GM23338 (cell line): ENCODE data around the gene AFF3. TPM values are rescaled to one million over a fixed set of nuclear protein-coding genes. Genes with fewer than 3 reads are reported as not detected.

Source experiments
- ATAC-seq: fragments of 200-7000 bp; cut with Tn5 transposase; 3 replicates; pipeline ENCODE4 v1.9.1; 2020
- DNase-seq: peaks from one replicate; pipeline ENCODE4 v3.0.0-alpha.2; 2015; ENCODE audit warnings: low spot score
- H2AFZ ChIP-seq: fragments of 200-600 bp; sonication (generic); 2 replicates; pipeline ENCODE4 v1.8.0; 2016; ENCODE audit warnings: antibody characterized with exemption, mild to moderate bottlenecking, moderate library complexity
- H3F3A ChIP-seq: fragments of 200-600 bp; sonication (generic); replicated peaks from 2 replicates; pipeline ENCODE4 v1.8.0; 2017; ENCODE audit warnings: antibody characterized with exemption, mixed run types, low read depth
- H3K27ac ChIP-seq: fragments of 200-600 bp; sonication (generic); 2 replicates; pipeline ENCODE4 v1.6.1; 2016; ENCODE audit warnings: low read depth
- H3K27me3 ChIP-seq: fragments of 200-600 bp; sonication (generic); 2 replicates; pipeline ENCODE4 v1.8.0; 2016; ENCODE audit warnings: mild to moderate bottlenecking, mixed run types, moderate library complexity; ENCODE audit not compliant: insufficient read depth
- H3K36me3 ChIP-seq: fragments of 200-600 bp; sonication (generic); 2 replicates; pipeline ENCODE4 v1.8.0; 2016; ENCODE audit warnings: mild to moderate bottlenecking; ENCODE audit not compliant: insufficient read depth
- H3K4me1 ChIP-seq: fragments of 200-600 bp; sonication (generic); 2 replicates; pipeline ENCODE4 v1.8.0; 2016; ENCODE audit warnings: mild to moderate bottlenecking, moderate library complexity; ENCODE audit not compliant: insufficient read depth
- H3K4me2 ChIP-seq: fragments of 200-600 bp; sonication (generic); 2 replicates; pipeline ENCODE4 v1.7.1; 2017; ENCODE audit warnings: mixed run types
- H3K4me3 ChIP-seq: fragments of 200-600 bp; sonication (generic); 2 replicates; pipeline ENCODE4 v1.6.1; 2016; ENCODE audit warnings: mixed run types
- H3K79me2 ChIP-seq: fragments of 200-600 bp; sonication (generic); replicated peaks from 2 replicates; pipeline ENCODE4 v1.8.0; 2017; ENCODE audit warnings: mild to moderate bottlenecking; ENCODE audit not compliant: insufficient read depth
- H3K9me2 ChIP-seq: fragments of 200-600 bp; sonication (generic); 2 replicates; pipeline ENCODE4 v1.8.0; 2017; ENCODE audit not compliant: insufficient read depth
- H4K20me1 ChIP-seq: fragments of 200-600 bp; sonication (generic); replicated peaks from 2 replicates; pipeline ENCODE4 v1.8.0; 2017; ENCODE audit warnings: mild to moderate bottlenecking; ENCODE audit not compliant: insufficient read depth
- H3K27ac Mint-ChIP-seq: 2 replicates; pipeline ENCODE4 v1.8.0; 2020; ENCODE audit warnings: inconsistent platforms, mild to moderate bottlenecking, moderate library complexity, mixed read lengths
- H3K27me3 Mint-ChIP-seq: 3 replicates; pipeline ENCODE4 v1.8.0; 2022; ENCODE audit warnings: low read depth, mild to moderate bottlenecking, moderate library complexity, mixed read lengths, inconsistent platforms; ENCODE audit not compliant: insufficient read depth, poor library complexity
- H3K36me3 Mint-ChIP-seq: 3 replicates; pipeline ENCODE4 v1.8.0; 2021; ENCODE audit warnings: low read depth, mild to moderate bottlenecking, inconsistent platforms, moderate library complexity, mixed read lengths
- H3K4me1 Mint-ChIP-seq: 3 replicates; pipeline ENCODE4 v1.8.0; 2020; ENCODE audit warnings: mild to moderate bottlenecking, inconsistent platforms, mixed read lengths
- H3K4me3 Mint-ChIP-seq: 3 replicates; pipeline ENCODE4 v1.8.0; 2021; ENCODE audit warnings: moderate library complexity, mild to moderate bottlenecking, inconsistent platforms, mixed read lengths
- H3K9me3 Mint-ChIP-seq: 3 replicates; pipeline ENCODE4 v1.8.0; 2020; ENCODE audit warnings: moderate library complexity, mild to moderate bottlenecking, inconsistent platforms, mixed read lengths
- CREB1 ChIP-seq: fragments of 250-450 bp; sonication (Bioruptor Pico); IDR thresholded peaks from 2 replicates; pipeline ENCODE4 v1.5.0; 2020; ENCODE audit warnings: low read depth, mild to moderate bottlenecking, moderate library complexity
- EZH2 ChIP-seq: fragments of 200-600 bp; sonication (generic); IDR thresholded peaks from one replicate; pipeline ENCODE4 v1.8.0; 2017; ENCODE audit warnings: antibody characterized with exemption, mild to moderate bottlenecking, low read depth; ENCODE audit not compliant: unreplicated experiment
- EZH2phosphoT487 ChIP-seq: fragments of 200-600 bp; sonication (generic); IDR thresholded peaks from one replicate; pipeline ENCODE4 v1.8.1; 2018; ENCODE audit warnings: antibody characterized with exemption; ENCODE audit not compliant: unreplicated experiment
- JUNB ChIP-seq: IDR thresholded peaks from one replicate; pipeline ENCODE4 v1.6.1; 2016; ENCODE audit warnings: antibody characterized with exemption; ENCODE audit not compliant: unreplicated experiment
- NANOG ChIP-seq: IDR thresholded peaks from 2 replicates; pipeline ENCODE4 v1.6.1; 2016; ENCODE audit warnings: antibody characterized with exemption, borderline replicate concordance
- POLR2AphosphoS5 ChIP-seq: IDR thresholded peaks from 2 replicates; pipeline ENCODE4 v1.6.1; 2016; ENCODE audit warnings: antibody characterized with exemption, low read depth
- REST ChIP-seq: IDR thresholded peaks from one replicate; pipeline ENCODE4 v1.6.1; 2018; ENCODE audit warnings: antibody characterized with exemption; ENCODE audit not compliant: unreplicated experiment
- STAT1 ChIP-seq: IDR thresholded peaks from one replicate; pipeline ENCODE4 v1.6.1; 2016; ENCODE audit warnings: antibody characterized with exemption; ENCODE audit not compliant: unreplicated experiment
- ZNF114 ChIP-seq: fragments of 250-450 bp; sonication (Bioruptor Pico); IDR thresholded peaks from 2 replicates; pipeline ENCODE4 v1.5.0; 2020; ENCODE audit warnings: mild to moderate bottlenecking, moderate library complexity
- ZNF331 ChIP-seq: fragments of 250-450 bp; sonication (Bioruptor Pico); IDR thresholded peaks from 2 replicates; pipeline ENCODE4 v1.5.0; 2020; ENCODE audit warnings: low read depth, mild to moderate bottlenecking, moderate library complexity
- polyA plus RNA-seq: library from polyadenylated mRNA; unstranded; fragments of >200 nt; fragmentation: Nextera tagmentation; extraction: Ambion mirVana; gene quantifications from 2 replicates; pipeline ENCODE4 v1.2.1, GENCODE V29; 2016
- total RNA-seq: library from RNA; depleted of rRNA; stranded (reverse); fragments of >200 nt; shearing (Covaris generic); gene quantifications from 2 replicates; pipeline ENCODE4 v1.2.3, GENCODE V29; 2014
- TF ChIP-seq, protein P1 (sequence below), 2 experiments: fragments of 200-600 bp in 1 of 2; sonication (generic) in 1 of 2; conservative IDR thresholded peaks; 2 replicates each; pipeline versions ENCODE4 v1.5.1 to v1.6.1; 2016 to 2017; ENCODE audit warnings: antibody characterized with exemption in 2 of 2, low read depth in 2 of 2, mild to moderate bottlenecking in 2 of 2, moderate library complexity in 1 of 2
- TF ChIP-seq, protein P2 (sequence below): fragments of 250-450 bp; sonication (Bioruptor Pico); IDR thresholded peaks from 2 replicates; pipeline ENCODE4 v1.5.0; 2020; ENCODE audit warnings: mild to moderate bottlenecking, moderate library complexity
- TF ChIP-seq, protein P3 (sequence below): IDR thresholded peaks from 2 replicates; pipeline ENCODE4 v1.6.1; 2016; ENCODE audit warnings: antibody characterized with exemption

The AFF3 gene
- total and polyA plus RNA-seq, 2 experiments from 2014 or later, result 0.73 to 1.4 TPM

- no peak overlapping the region for H3K4me3 Mint-ChIP-seq
- no peak for DNase-seq
- H3K79me2 ChIP-seq, result no peaks in the 10 kb centered on the region
- H3K36me3 ChIP-seq, result no peaks in the 10 kb centered on the region
- no peak overlapping the region for H3K27ac Mint-ChIP-seq
- no peaks in the 10 kb centered on the region for H3K9me2 ChIP-seq
- no peaks in the 10 kb centered on the region for H3K27me3 Mint-ChIP-seq
- no peak overlapping the region for H3K27ac ChIP-seq
- no peaks in the 10 kb centered on the region for H3K9me3 Mint-ChIP-seq
- no peaks in the 10 kb centered on the region for H3K4me1 Mint-ChIP-seq
- ATAC-seq, result no peak
- no peaks in the 10 kb centered on the region for H3K27me3 ChIP-seq
- TF ChIP-seq, protein P1, sequence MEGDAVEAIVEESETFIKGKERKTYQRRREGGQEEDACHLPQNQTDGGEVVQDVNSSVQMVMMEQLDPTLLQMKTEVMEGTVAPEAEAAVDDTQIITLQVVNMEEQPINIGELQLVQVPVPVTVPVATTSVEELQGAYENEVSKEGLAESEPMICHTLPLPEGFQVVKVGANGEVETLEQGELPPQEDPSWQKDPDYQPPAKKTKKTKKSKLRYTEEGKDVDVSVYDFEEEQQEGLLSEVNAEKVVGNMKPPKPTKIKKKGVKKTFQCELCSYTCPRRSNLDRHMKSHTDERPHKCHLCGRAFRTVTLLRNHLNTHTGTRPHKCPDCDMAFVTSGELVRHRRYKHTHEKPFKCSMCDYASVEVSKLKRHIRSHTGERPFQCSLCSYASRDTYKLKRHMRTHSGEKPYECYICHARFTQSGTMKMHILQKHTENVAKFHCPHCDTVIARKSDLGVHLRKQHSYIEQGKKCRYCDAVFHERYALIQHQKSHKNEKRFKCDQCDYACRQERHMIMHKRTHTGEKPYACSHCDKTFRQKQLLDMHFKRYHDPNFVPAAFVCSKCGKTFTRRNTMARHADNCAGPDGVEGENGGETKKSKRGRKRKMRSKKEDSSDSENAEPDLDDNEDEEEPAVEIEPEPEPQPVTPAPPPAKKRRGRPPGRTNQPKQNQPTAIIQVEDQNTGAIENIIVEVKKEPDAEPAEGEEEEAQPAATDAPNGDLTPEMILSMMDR (conservative IDR thresholded peaks at IDR 0.05; ENCODE audit: low read depth in 2 of 2), result no peak
- TF ChIP-seq, protein P2, sequence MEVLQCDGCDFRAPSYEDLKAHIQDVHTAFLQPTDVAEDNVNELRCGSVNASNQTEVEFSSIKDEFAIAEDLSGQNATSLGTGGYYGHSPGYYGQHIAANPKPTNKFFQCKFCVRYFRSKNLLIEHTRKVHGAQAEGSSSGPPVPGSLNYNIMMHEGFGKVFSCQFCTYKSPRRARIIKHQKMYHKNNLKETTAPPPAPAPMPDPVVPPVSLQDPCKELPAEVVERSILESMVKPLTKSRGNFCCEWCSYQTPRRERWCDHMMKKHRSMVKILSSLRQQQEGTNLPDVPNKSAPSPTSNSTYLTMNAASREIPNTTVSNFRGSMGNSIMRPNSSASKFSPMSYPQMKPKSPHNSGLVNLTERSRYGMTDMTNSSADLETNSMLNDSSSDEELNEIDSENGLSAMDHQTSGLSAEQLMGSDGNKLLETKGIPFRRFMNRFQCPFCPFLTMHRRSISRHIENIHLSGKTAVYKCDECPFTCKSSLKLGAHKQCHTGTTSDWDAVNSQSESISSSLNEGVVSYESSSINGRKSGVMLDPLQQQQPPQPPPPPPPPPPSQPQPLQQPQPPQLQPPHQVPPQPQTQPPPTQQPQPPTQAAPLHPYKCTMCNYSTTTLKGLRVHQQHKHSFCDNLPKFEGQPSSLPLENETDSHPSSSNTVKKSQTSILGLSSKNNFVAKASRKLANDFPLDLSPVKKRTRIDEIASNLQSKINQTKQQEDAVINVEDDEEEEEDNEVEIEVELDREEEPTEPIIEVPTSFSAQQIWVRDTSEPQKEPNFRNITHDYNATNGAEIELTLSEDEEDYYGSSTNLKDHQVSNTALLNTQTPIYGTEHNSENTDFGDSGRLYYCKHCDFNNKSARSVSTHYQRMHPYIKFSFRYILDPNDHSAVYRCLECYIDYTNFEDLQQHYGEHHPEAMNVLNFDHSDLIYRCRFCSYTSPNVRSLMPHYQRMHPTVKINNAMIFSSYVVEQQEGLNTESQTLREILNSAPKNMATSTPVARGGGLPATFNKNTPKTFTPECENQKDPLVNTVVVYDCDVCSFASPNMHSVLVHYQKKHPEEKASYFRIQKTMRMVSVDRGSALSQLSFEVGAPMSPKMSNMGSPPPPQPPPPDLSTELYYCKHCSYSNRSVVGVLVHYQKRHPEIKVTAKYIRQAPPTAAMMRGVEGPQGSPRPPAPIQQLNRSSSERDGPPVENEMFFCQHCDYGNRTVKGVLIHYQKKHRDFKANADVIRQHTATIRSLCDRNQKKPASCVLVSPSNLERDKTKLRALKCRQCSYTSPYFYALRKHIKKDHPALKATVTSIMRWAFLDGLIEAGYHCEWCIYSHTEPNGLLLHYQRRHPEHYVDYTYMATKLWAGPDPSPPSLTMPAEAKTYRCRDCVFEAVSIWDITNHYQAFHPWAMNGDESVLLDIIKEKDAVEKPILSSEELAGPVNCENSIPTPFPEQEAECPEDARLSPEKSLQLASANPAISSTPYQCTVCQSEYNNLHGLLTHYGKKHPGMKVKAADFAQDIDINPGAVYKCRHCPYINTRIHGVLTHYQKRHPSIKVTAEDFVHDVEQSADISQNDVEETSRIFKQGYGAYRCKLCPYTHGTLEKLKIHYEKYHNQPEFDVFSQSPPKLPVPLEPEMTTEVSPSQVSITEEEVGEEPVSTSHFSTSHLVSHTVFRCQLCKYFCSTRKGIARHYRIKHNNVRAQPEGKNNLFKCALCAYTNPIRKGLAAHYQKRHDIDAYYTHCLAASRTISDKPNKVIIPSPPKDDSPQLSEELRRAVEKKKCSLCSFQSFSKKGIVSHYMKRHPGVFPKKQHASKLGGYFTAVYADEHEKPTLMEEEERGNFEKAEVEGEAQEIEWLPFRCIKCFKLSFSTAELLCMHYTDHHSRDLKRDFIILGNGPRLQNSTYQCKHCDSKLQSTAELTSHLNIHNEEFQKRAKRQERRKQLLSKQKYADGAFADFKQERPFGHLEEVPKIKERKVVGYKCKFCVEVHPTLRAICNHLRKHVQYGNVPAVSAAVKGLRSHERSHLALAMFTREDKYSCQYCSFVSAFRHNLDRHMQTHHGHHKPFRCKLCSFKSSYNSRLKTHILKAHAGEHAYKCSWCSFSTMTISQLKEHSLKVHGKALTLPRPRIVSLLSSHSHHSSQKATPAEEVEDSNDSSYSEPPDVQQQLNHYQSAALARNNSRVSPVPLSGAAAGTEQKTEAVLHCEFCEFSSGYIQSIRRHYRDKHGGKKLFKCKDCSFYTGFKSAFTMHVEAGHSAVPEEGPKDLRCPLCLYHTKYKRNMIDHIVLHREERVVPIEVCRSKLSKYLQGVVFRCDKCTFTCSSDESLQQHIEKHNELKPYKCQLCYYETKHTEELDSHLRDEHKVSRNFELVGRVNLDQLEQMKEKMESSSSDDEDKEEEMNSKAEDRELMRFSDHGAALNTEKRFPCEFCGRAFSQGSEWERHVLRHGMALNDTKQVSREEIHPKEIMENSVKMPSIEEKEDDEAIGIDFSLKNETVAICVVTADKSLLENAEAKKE (CRISPR knock-in tag), result no peak
- TF ChIP-seq CREB1 (no peak), REST (no peak), JUNB (no peak), ZNF114 (CRISPR knock-in tag) (no peak), POLR2AphosphoS5 (no peak), ZNF331 (no peak), EZH2phosphoT487 (no peak), EZH2 (no peak), STAT1 (no peak), NANOG (no peak)
- TF ChIP-seq, protein P3, sequence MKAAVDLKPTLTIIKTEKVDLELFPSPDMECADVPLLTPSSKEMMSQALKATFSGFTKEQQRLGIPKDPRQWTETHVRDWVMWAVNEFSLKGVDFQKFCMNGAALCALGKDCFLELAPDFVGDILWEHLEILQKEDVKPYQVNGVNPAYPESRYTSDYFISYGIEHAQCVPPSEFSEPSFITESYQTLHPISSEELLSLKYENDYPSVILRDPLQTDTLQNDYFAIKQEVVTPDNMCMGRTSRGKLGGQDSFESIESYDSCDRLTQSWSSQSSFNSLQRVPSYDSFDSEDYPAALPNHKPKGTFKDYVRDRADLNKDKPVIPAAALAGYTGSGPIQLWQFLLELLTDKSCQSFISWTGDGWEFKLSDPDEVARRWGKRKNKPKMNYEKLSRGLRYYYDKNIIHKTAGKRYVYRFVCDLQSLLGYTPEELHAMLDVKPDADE, result no peak
- no peak overlapping the region for H3K4me3 ChIP-seq
- no peaks in the 10 kb centered on the region for H3K4me1 ChIP-seq
- H2AFZ ChIP-seq, result no peak overlapping the region
- H3F3A ChIP-seq, result no peaks in the 10 kb centered on the region
- H4K20me1 ChIP-seq, result no peaks in the 10 kb centered on the region
- H3K36me3 Mint-ChIP-seq, result no peaks in the 10 kb centered on the region
- no peak overlapping the region for H3K4me2 ChIP-seq
These were observed 376.6 kb downstream of the AFF3 start for GRCh38 chr2:99765731-99766318.
